GM23338 (cell line): ENCODE results near the gene ZDHHC12.

Source experiments
- EZH2 ChIP-seq: fragments of 200-600 bp; sonication (generic); IDR thresholded peaks from one replicate; pipeline ENCODE4 v1.8.0; 2017; ENCODE audit warnings: antibody characterized with exemption, mild to moderate bottlenecking, low read depth; ENCODE audit not compliant: unreplicated experiment
- EZH2phosphoT487 ChIP-seq: fragments of 200-600 bp; sonication (generic); IDR thresholded peaks from one replicate; pipeline ENCODE4 v1.8.1; 2018; ENCODE audit warnings: antibody characterized with exemption; ENCODE audit not compliant: unreplicated experiment
- JUNB ChIP-seq: IDR thresholded peaks from one replicate; pipeline ENCODE4 v1.6.1; 2016; ENCODE audit warnings: antibody characterized with exemption; ENCODE audit not compliant: unreplicated experiment
- NANOG ChIP-seq: IDR thresholded peaks from 2 replicates; pipeline ENCODE4 v1.6.1; 2016; ENCODE audit warnings: antibody characterized with exemption, borderline replicate concordance
- POLR2AphosphoS5 ChIP-seq: IDR thresholded peaks from 2 replicates; pipeline ENCODE4 v1.6.1; 2016; ENCODE audit warnings: antibody characterized with exemption, low read depth
- ZNF114 ChIP-seq: fragments of 250-450 bp; sonication (Bioruptor Pico); IDR thresholded peaks from 2 replicates; pipeline ENCODE4 v1.5.0; 2020; ENCODE audit warnings: mild to moderate bottlenecking, moderate library complexity
- TF ChIP-seq, protein P1 (sequence below), 2 experiments: fragments of 200-600 bp in 1 of 2; sonication (generic) in 1 of 2; conservative IDR thresholded peaks; 2 replicates each; pipeline versions ENCODE4 v1.5.1 to v1.6.1; 2016 to 2017; ENCODE audit warnings: antibody characterized with exemption in 2 of 2, low read depth in 2 of 2, mild to moderate bottlenecking in 2 of 2, moderate library complexity in 1 of 2
- TF ChIP-seq, protein P2 (sequence below): IDR thresholded peaks from one replicate; pipeline ENCODE4 v1.6.1; 2018; ENCODE audit warnings: antibody characterized with exemption; ENCODE audit not compliant: unreplicated experiment

DNA sequence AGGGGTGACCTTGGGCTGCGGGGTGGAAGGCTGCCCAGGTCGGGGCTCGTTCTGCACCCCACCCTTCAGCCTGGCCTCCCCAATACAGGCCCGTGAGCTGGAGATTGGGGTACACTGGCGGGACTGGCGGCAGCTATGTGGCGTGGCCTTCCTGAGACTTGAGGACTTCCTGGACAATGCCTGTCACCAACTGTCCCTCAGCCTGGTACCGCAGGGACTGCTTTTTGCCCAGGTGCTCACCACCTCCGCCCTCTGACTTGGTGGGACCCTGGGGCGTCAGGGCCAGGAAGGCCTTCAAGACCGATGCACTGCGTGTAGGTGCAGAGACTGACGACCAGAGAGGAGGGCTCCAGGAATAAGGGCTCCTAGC lies 10.5 kb downstream of the ZDHHC12 start:
- TF ChIP-seq, protein P1, sequence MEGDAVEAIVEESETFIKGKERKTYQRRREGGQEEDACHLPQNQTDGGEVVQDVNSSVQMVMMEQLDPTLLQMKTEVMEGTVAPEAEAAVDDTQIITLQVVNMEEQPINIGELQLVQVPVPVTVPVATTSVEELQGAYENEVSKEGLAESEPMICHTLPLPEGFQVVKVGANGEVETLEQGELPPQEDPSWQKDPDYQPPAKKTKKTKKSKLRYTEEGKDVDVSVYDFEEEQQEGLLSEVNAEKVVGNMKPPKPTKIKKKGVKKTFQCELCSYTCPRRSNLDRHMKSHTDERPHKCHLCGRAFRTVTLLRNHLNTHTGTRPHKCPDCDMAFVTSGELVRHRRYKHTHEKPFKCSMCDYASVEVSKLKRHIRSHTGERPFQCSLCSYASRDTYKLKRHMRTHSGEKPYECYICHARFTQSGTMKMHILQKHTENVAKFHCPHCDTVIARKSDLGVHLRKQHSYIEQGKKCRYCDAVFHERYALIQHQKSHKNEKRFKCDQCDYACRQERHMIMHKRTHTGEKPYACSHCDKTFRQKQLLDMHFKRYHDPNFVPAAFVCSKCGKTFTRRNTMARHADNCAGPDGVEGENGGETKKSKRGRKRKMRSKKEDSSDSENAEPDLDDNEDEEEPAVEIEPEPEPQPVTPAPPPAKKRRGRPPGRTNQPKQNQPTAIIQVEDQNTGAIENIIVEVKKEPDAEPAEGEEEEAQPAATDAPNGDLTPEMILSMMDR (conservative IDR thresholded peaks at IDR 0.05; ENCODE audit: low read depth in 2 of 2), result no peak
- TF ChIP-seq, protein P2, sequence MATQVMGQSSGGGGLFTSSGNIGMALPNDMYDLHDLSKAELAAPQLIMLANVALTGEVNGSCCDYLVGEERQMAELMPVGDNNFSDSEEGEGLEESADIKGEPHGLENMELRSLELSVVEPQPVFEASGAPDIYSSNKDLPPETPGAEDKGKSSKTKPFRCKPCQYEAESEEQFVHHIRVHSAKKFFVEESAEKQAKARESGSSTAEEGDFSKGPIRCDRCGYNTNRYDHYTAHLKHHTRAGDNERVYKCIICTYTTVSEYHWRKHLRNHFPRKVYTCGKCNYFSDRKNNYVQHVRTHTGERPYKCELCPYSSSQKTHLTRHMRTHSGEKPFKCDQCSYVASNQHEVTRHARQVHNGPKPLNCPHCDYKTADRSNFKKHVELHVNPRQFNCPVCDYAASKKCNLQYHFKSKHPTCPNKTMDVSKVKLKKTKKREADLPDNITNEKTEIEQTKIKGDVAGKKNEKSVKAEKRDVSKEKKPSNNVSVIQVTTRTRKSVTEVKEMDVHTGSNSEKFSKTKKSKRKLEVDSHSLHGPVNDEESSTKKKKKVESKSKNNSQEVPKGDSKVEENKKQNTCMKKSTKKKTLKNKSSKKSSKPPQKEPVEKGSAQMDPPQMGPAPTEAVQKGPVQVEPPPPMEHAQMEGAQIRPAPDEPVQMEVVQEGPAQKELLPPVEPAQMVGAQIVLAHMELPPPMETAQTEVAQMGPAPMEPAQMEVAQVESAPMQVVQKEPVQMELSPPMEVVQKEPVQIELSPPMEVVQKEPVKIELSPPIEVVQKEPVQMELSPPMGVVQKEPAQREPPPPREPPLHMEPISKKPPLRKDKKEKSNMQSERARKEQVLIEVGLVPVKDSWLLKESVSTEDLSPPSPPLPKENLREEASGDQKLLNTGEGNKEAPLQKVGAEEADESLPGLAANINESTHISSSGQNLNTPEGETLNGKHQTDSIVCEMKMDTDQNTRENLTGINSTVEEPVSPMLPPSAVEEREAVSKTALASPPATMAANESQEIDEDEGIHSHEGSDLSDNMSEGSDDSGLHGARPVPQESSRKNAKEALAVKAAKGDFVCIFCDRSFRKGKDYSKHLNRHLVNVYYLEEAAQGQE, result no peak
- TF ChIP-seq NANOG, result no peak
- TF ChIP-seq EZH2, result no peak
- TF ChIP-seq EZH2phosphoT487, result no peak
- TF ChIP-seq POLR2AphosphoS5, result no peak
- no peak for TF ChIP-seq JUNB
- no peak for TF ChIP-seq ZNF114
